ENCODE measurements around the gene KAT6B. TPM values are rescaled to one million over a fixed set of nuclear protein-coding genes. Genes with fewer than 3 reads are reported as not detected.

KAT6B gene
- total RNA-seq, 1 donor from 2014 or later, result 41.0 TPM

DNA sequence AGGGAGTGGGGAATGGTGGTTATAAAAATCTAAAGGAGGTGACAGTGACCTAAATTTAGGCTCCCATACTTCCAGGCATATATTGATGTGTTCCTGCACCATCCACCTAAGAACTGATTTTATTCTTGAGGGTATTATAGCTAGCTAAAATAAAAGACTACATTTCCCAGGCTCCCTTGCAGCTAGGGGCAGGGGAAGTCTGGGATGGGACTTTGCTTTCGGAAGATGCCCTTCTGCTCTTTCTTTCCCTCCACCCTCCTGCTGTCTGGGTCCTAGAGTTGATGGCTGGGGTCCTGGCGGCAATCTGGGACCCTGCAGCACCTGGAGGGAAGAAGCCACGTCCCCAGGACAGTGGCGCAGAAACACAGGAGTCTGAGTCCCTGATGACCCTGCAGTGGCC lies 231.3 kb downstream of the KAT6B start:
- H3K27ac ChIP-seq (replicated peaks), result no peak overlapping the region
- H3K9me3 ChIP-seq (replicated peaks), result no peaks in the 10 kb centered on the region
- DNase-seq, result no peak
- H3K4me1 ChIP-seq, result no peaks in the 10 kb centered on the region
- intact Hi-C loops (cut with micrococcal nuclease), result no loop called here
- H3K27me3 ChIP-seq (ENCODE audit: low read depth), result no peaks in the 10 kb centered on the region
- no peak for TF ChIP-seq CTCF (IDR thresholded peaks at IDR 0.05; ENCODE audit: borderline replicate concordance)
- H3K36me3 ChIP-seq, result no peaks in the 10 kb centered on the region
- no peak overlapping the region for H3K4me3 ChIP-seq

DNA sequence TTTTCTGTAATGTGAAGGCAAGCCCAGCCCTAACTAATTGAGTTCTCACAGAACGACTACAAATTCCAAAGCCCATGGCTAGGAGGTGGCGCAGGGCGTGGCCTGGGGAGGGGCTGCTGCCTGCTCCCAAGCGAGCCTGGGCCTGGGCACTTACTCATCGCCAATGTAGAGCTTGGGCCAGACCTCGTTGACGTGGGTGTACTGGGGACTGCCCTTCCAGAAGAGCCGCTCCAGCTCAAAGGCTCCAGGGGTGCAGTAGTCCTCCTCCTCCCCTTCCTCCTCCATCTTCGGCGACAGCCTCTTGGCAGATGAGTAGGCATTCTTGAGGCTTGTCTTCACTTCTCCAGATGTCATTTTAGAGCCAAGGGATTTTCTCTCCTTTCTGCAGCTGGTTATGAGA lies 231.8 kb downstream of the KAT6B start:
- Histone ChIP-seq H3K27ac (replicated peaks) (no peak overlapping the region), H3K36me3 (no peaks in the 10 kb centered on the region), H3K9me3 (replicated peaks) (no peaks in the 10 kb centered on the region), H3K4me1 (no peaks in the 10 kb centered on the region), H3K4me3 (no peak overlapping the region), H3K27me3 (ENCODE audit: low read depth) (no peaks in the 10 kb centered on the region)
- no peak for TF ChIP-seq CTCF (IDR thresholded peaks at IDR 0.05; ENCODE audit: borderline replicate concordance)
- no peak for DNase-seq
- intact Hi-C loops (cut with micrococcal nuclease), result no loop called here

DNA sequence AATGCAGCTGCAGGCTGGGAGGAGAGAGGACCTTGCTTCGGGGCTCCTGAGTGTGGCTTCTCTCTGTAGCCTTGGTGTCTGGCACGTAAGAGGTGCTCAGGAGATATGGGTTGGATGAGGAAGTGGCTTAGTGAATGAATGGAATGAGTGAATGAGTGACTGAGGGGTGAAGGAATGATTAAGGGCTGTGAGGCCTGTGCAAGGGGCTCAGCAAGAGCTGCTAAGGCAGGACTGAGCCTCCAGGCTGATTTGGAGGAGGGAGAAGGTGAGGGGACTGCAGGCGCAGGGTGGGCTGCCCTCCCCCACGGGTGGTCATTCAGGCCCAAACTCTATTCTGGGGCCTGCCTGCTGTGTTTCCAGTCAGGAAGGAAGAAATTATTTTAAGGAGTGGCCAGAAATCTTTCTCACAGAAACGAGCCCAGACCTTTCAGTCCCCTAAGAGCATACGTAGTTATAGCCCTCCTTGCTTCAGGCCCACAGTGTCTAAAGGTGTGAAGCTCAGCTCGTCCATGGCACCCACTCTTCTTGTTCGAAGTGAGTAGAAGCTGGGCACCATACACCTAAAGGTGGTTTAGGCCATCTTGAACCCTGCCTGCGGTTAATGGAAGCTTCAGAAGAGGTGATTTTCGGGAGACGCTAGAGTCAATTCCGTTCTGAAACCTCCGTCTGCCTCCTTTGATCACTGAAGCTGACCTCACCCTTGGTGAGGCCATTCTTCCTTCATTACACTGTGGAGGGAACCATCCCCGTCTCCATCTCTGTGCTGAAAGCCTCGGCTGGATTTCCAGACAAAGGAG lies 235.5 kb downstream of the KAT6B start:
- Histone ChIP-seq H3K27me3 (ENCODE audit: low read depth) (no peaks in the 10 kb centered on the region), H3K4me1 (no peaks in the 10 kb centered on the region), H3K9me3 (replicated peaks) (no peaks in the 10 kb centered on the region), H3K27ac (replicated peaks) (no peak overlapping the region), H3K4me3 (no peak overlapping the region), H3K36me3 (no peaks in the 10 kb centered on the region)
- intact Hi-C loops (cut with micrococcal nuclease), result no loop called here
- no peak for TF ChIP-seq CTCF (IDR thresholded peaks at IDR 0.05; ENCODE audit: borderline replicate concordance)
- no peak for DNase-seq

GRCh38 chr10:75062506-75063299 lies 236.3 kb downstream of the KAT6B start:
- H3K4me1 ChIP-seq, result no peaks in the 10 kb centered on the region
- H3K9me3 ChIP-seq (replicated peaks), result no peaks in the 10 kb centered on the region
- H3K36me3 ChIP-seq, result no peaks in the 10 kb centered on the region
- H3K27ac ChIP-seq (replicated peaks), result no peak overlapping the region
- H3K4me3 ChIP-seq, result no peak overlapping the region
- intact Hi-C loops (cut with micrococcal nuclease), result no loop called here
- no peak for DNase-seq
- TF ChIP-seq CTCF (IDR thresholded peaks at IDR 0.05; ENCODE audit: borderline replicate concordance), result no peak
- no peaks in the 10 kb centered on the region for H3K27me3 ChIP-seq (ENCODE audit: low read depth)

- no peaks in the 10 kb centered on the region for H3K4me1 ChIP-seq
- TF ChIP-seq CTCF (IDR thresholded peaks at IDR 0.05; ENCODE audit: borderline replicate concordance), result no peak
- no peak overlapping the region for H3K4me3 ChIP-seq
- H3K27me3 ChIP-seq (ENCODE audit: low read depth), result no peaks in the 10 kb centered on the region
- no peak for DNase-seq
- H3K27ac ChIP-seq (replicated peaks), result no peak overlapping the region
- H3K36me3 ChIP-seq, result no peaks in the 10 kb centered on the region
- intact Hi-C loops (cut with micrococcal nuclease), result no loop called here
- H3K9me3 ChIP-seq (replicated peaks), result no peaks in the 10 kb centered on the region
Measured at GRCh38 chr10:75063461-75064230, 237.2 kb downstream of the KAT6B start.
